Activated CD4-positive, alpha-beta memory T cell treated with anti-CD3 and anti-CD28 coated beads, Interleukin-2, amount 10 ng/mL, durations not matched to agents 7 days and 5 days (primary cell): Measurements from ENCODE around the gene CRIM1. TPM values are rescaled to one million over a fixed set of nuclear protein-coding genes. Genes with fewer than 3 reads are reported as not detected.

Experiments
- CTCF ChIA-PET: fragments of 350-600 bp; sonication (Branson Sonifier 250); formaldehyde crosslinking; loops from one replicate; lab custom pipeline; 2021; ENCODE audit warnings: antibody characterized with exemption, inconsistent platforms; lab: Charles Lee
- POLR2A ChIA-PET: fragments of 350-600 bp; sonication (Branson Sonifier 250); formaldehyde crosslinking; loops from one replicate; lab custom pipeline; 2021; ENCODE audit warnings: antibody characterized with exemption; lab: Charles Lee
- DNase-seq: peaks from one replicate; pipeline ENCODE4 v3.0.0-alpha.2; 2020
- H3K27ac Mint-ChIP-seq: one replicate; pipeline ENCODE4 v1.8.0; 2021; ENCODE audit warnings: mild to moderate bottlenecking, mixed read lengths
- H3K27me3 Mint-ChIP-seq: one replicate; pipeline ENCODE4 v1.8.0; 2021; ENCODE audit warnings: mixed read lengths
- H3K36me3 Mint-ChIP-seq: one replicate; pipeline ENCODE4 v1.8.0; 2021; ENCODE audit warnings: low read depth, mixed read lengths
- H3K4me1 Mint-ChIP-seq: one replicate; pipeline ENCODE4 v1.8.0; 2021; ENCODE audit warnings: mixed read lengths
- H3K4me3 Mint-ChIP-seq: one replicate; pipeline ENCODE4 v1.8.0; 2021; ENCODE audit warnings: mild to moderate bottlenecking, mixed read lengths
- H3K9me3 Mint-ChIP-seq: one replicate; pipeline ENCODE4 v1.8.0; 2021; ENCODE audit warnings: mixed read lengths
- total RNA-seq, 2 experiments: library from RNA; stranded (reverse); gene quantifications; one replicate each; pipeline ENCODE4 v1.2.3, GENCODE V29; 2021

The CRIM1 gene
- total RNA-seq, 2 experiments from 2014 or later: 5.4 to 6.6 TPM

- Mint-ChIP-seq H3K4me3 (no peak overlapping the region), H3K27me3 (peaks cover 3% of the 10 kb centered on the region), H3K4me1 (no peaks in the 10 kb centered on the region), H3K27ac (no peak overlapping the region), H3K9me3 (no peaks in the 10 kb centered on the region), H3K36me3 (no peaks in the 10 kb centered on the region)
- ChIA-PET CTCF (no interaction called here), POLR2A (no interaction called here)
- no peak for DNase-seq
Observed at GRCh38 chr2:36395866-36396265, 40.3 kb downstream of the CRIM1 start.

- peaks cover 3% of the 10 kb centered on the region for H3K27me3 Mint-ChIP-seq
- no peak overlapping the region for H3K4me3 Mint-ChIP-seq
- no peaks in the 10 kb centered on the region for H3K9me3 Mint-ChIP-seq
- CTCF ChIA-PET: no interaction called here
- POLR2A ChIA-PET: no interaction called here
- no peak for DNase-seq
- H3K4me1 Mint-ChIP-seq: no peaks in the 10 kb centered on the region
- H3K36me3 Mint-ChIP-seq: no peaks in the 10 kb centered on the region
- no peak overlapping the region for H3K27ac Mint-ChIP-seq
Observed at GRCh38 chr2:36396878-36397539, 41.4 kb downstream of the CRIM1 start.

- H3K4me1 Mint-ChIP-seq: no peaks in the 10 kb centered on the region
Observed at GRCh38 chr2:36397728-36398413, 42.3 kb downstream of the CRIM1 start.

GRCh38 chr2:36399050-36399449 is 43.5 kb downstream of the CRIM1 start:
- Mint-ChIP-seq H3K27ac (no peak overlapping the region), H3K27me3 (no peaks in the 10 kb centered on the region), H3K4me3 (no peak overlapping the region), H3K36me3 (no peaks in the 10 kb centered on the region), H3K4me1 (no peaks in the 10 kb centered on the region), H3K9me3 (no peaks in the 10 kb centered on the region)
- DNase-seq: no peak
- ChIA-PET POLR2A (no interaction called here), CTCF (no interaction called here)

More at GRCh38 chr2:36397728-36398413, 42.3 kb downstream of the CRIM1 start:
- no peaks in the 10 kb centered on the region for H3K9me3 Mint-ChIP-seq
- no peak for DNase-seq
- ChIA-PET POLR2A (no interaction called here), CTCF (no interaction called here)
- no peaks in the 10 kb centered on the region for H3K36me3 Mint-ChIP-seq
- H3K27me3 Mint-ChIP-seq: peaks cover 3% of the 10 kb centered on the region
- no peak overlapping the region for H3K4me3 Mint-ChIP-seq
- no peak overlapping the region for H3K27ac Mint-ChIP-seq

GRCh38 chr2:36403675-36404230 is 48.2 kb downstream of the CRIM1 start:
- H3K9me3 Mint-ChIP-seq: no peaks in the 10 kb centered on the region
- no peak overlapping the region for H3K4me3 Mint-ChIP-seq
- H3K4me1 Mint-ChIP-seq: no peaks in the 10 kb centered on the region
- DNase-seq: no peak
- H3K27ac Mint-ChIP-seq: no peak overlapping the region
- no peaks in the 10 kb centered on the region for H3K36me3 Mint-ChIP-seq
- ChIA-PET POLR2A (no interaction called here), CTCF (interaction anchor here (1.0 kb wide), 1 partner anchor 10 kb away, joined by 3 read pairs; no protein-coding TSS in a partner anchor)
- no peaks in the 10 kb centered on the region for H3K27me3 Mint-ChIP-seq

GRCh38 chr2:36404318-36404717 is 48.7 kb downstream of the CRIM1 start:
- no peaks in the 10 kb centered on the region for H3K9me3 Mint-ChIP-seq
- H3K4me3 Mint-ChIP-seq: no peak overlapping the region
- H3K36me3 Mint-ChIP-seq: no peaks in the 10 kb centered on the region
- H3K27ac Mint-ChIP-seq: no peak overlapping the region
- CTCF ChIA-PET: interaction anchor here (1.0 kb wide), 1 partner anchor 10 kb away, joined by 3 read pairs; no protein-coding TSS in a partner anchor
- POLR2A ChIA-PET: no interaction called here
- no peaks in the 10 kb centered on the region for H3K4me1 Mint-ChIP-seq
- no peak for DNase-seq
- H3K27me3 Mint-ChIP-seq: no peaks in the 10 kb centered on the region

- Mint-ChIP-seq H3K27me3 (no peaks in the 10 kb centered on the region), H3K27ac (no peak overlapping the region), H3K9me3 (no peaks in the 10 kb centered on the region), H3K36me3 (no peaks in the 10 kb centered on the region), H3K4me3 (no peak overlapping the region), H3K4me1 (no peaks in the 10 kb centered on the region)
- no peak for DNase-seq
- ChIA-PET CTCF (interaction anchor here (1.0 kb wide), 1 partner anchor 11 kb away, joined by 3 read pairs; no protein-coding TSS in a partner anchor), POLR2A (no interaction called here)
Observed at GRCh38 chr2:36404754-36405153, 49.2 kb downstream of the CRIM1 start.

- DNase-seq: no peak
- H3K36me3 Mint-ChIP-seq: no peaks in the 10 kb centered on the region
- no peaks in the 10 kb centered on the region for H3K27me3 Mint-ChIP-seq
- CTCF ChIA-PET: no interaction called here
- no peak overlapping the region for H3K27ac Mint-ChIP-seq
- no peaks in the 10 kb centered on the region for H3K9me3 Mint-ChIP-seq
- no peak overlapping the region for H3K4me3 Mint-ChIP-seq
- POLR2A ChIA-PET: no interaction called here
- H3K4me1 Mint-ChIP-seq: no peaks in the 10 kb centered on the region
Observed at GRCh38 chr2:36405183-36405582, 49.6 kb downstream of the CRIM1 start.

GRCh38 chr2:36406296-36406695 is 50.7 kb downstream of the CRIM1 start:
- CTCF ChIA-PET: no interaction called here
- Mint-ChIP-seq H3K27me3 (no peaks in the 10 kb centered on the region), H3K36me3 (no peaks in the 10 kb centered on the region), H3K9me3 (no peaks in the 10 kb centered on the region), H3K4me1 (no peaks in the 10 kb centered on the region), H3K27ac (no peak overlapping the region), H3K4me3 (no peak overlapping the region)
- DNase-seq: no peak
- POLR2A ChIA-PET: interaction anchor here (1.1 kb wide), 1 partner anchor 12 kb away, joined by 3 read pairs; no protein-coding TSS in a partner anchor

GRCh38 chr2:36407413-36407812 is 51.8 kb downstream of the CRIM1 start:
- no peaks in the 10 kb centered on the region for H3K4me1 Mint-ChIP-seq
- POLR2A ChIA-PET: no interaction called here
- no peak for DNase-seq
- CTCF ChIA-PET: no interaction called here
- no peaks in the 10 kb centered on the region for H3K27me3 Mint-ChIP-seq
- H3K4me3 Mint-ChIP-seq: no peak overlapping the region
- H3K36me3 Mint-ChIP-seq: no peaks in the 10 kb centered on the region
- H3K9me3 Mint-ChIP-seq: no peaks in the 10 kb centered on the region
- no peak overlapping the region for H3K27ac Mint-ChIP-seq

GRCh38 chr2:36408198-36408703 is 52.7 kb downstream of the CRIM1 start:
- H3K9me3 Mint-ChIP-seq: no peaks in the 10 kb centered on the region
- DNase-seq: no peak
- no peaks in the 10 kb centered on the region for H3K27me3 Mint-ChIP-seq
- no peak overlapping the region for H3K27ac Mint-ChIP-seq
- ChIA-PET CTCF (no interaction called here), POLR2A (no interaction called here)
- H3K36me3 Mint-ChIP-seq: no peaks in the 10 kb centered on the region
- H3K4me3 Mint-ChIP-seq: no peak overlapping the region
- no peaks in the 10 kb centered on the region for H3K4me1 Mint-ChIP-seq

- Mint-ChIP-seq H3K4me1 (no peaks in the 10 kb centered on the region), H3K4me3 (no peak overlapping the region), H3K9me3 (no peaks in the 10 kb centered on the region), H3K27ac (no peak overlapping the region), H3K36me3 (no peaks in the 10 kb centered on the region), H3K27me3 (no peaks in the 10 kb centered on the region)
- DNase-seq: no peak
- CTCF ChIA-PET: no interaction called here
- POLR2A ChIA-PET: no interaction called here
Observed at GRCh38 chr2:36409335-36409734, 53.8 kb downstream of the CRIM1 start.

- Mint-ChIP-seq H3K4me3 (no peak overlapping the region), H3K9me3 (no peaks in the 10 kb centered on the region), H3K27me3 (no peaks in the 10 kb centered on the region), H3K36me3 (no peaks in the 10 kb centered on the region), H3K4me1 (no peaks in the 10 kb centered on the region), H3K27ac (no peak overlapping the region)
- no peak for DNase-seq
- ChIA-PET POLR2A (no interaction called here), CTCF (no interaction called here)
Observed at GRCh38 chr2:36409935-36410334, 54.4 kb downstream of the CRIM1 start.
